HFFc6 (cell line): Measurements from ENCODE around the gene ITGA11. TPM values are rescaled to one million over a fixed set of nuclear protein-coding genes. Genes with fewer than 3 reads are reported as not detected.

Experiments
- DNase-seq: peaks from one replicate; pipeline ENCODE4 v3.0.0-alpha.2; 2018
- H3K27ac Mint-ChIP-seq: 2 replicates; pipeline ENCODE4 v1.8.0; 2020; ENCODE audit warnings: mild to moderate bottlenecking, mixed read lengths
- H3K27me3 Mint-ChIP-seq: 2 replicates; pipeline ENCODE4 v1.8.0; 2021; ENCODE audit warnings: mild to moderate bottlenecking, moderate library complexity, mixed read lengths; ENCODE audit not compliant: insufficient read depth
- H3K36me3 Mint-ChIP-seq: 2 replicates; pipeline ENCODE4 v1.8.0; 2021; ENCODE audit warnings: low read depth, mixed read lengths
- H3K4me1 Mint-ChIP-seq: 2 replicates; pipeline ENCODE4 v1.8.0; 2020; ENCODE audit warnings: low read depth, mixed read lengths
- H3K4me3 Mint-ChIP-seq: 2 replicates; pipeline ENCODE4 v1.8.0; 2020; ENCODE audit warnings: mild to moderate bottlenecking, moderate library complexity, mixed read lengths
- H3K9me3 Mint-ChIP-seq: 2 replicates; pipeline ENCODE4 v1.8.0; 2020; ENCODE audit warnings: mild to moderate bottlenecking, mixed read lengths
- CTCF ChIP-seq: fragments of 200-600 bp; sonication (generic); IDR thresholded peaks from 2 replicates; pipeline ENCODE4 v1.5.0; 2021; ENCODE audit warnings: antibody characterized with exemption, mild to moderate bottlenecking
- total RNA-seq, 6 experiments: library from RNA; stranded (reverse); fragmentation: NEBNext Ultra II Directional; extraction: Animal tissue kit (Norgen Biotek cat#: 25700); gene quantifications; 2 replicates in 1 of 6; 3 replicates in 5 of 6; pipeline ENCODE4 v1.2.3, GENCODE V29; 2021

ITGA11 gene
- total RNA-seq, 6 experiments from 2014 or later: 1.2 to 2.1 (median 1.4) TPM

- Mint-ChIP-seq H3K4me1 (peaks cover 76% of the 10 kb centered on the region), H3K9me3 (no peaks in the 10 kb centered on the region), H3K27me3 (no peaks in the 10 kb centered on the region; the same call in 1 of the 2 replicates), H3K27ac (peak overlapping the region; percentile 97), H3K36me3 (peaks cover 22% of the 10 kb centered on the region), H3K4me3 (peak overlapping the region; percentile 96)
- DNase-seq: no peak
- no peak for TF ChIP-seq CTCF
Measured at GRCh38 chr15:68276668-68277067, 155.3 kb downstream of the ITGA11 start.

- Mint-ChIP-seq H3K9me3 (no peaks in the 10 kb centered on the region), H3K27me3 (no peaks in the 10 kb centered on the region; the same call in 1 of the 2 replicates), H3K4me1 (peaks cover 72% of the 10 kb centered on the region), H3K36me3 (peaks cover 19% of the 10 kb centered on the region), H3K4me3 (no peak overlapping the region), H3K27ac (no peak overlapping the region)
- TF ChIP-seq CTCF: no peak
- DNase-seq: no peak
Measured at GRCh38 chr15:68275165-68275746, 156.7 kb downstream of the ITGA11 start.

GRCh38 chr15:68274201-68274848 is 157.6 kb downstream of the ITGA11 start:
- H3K4me1 Mint-ChIP-seq: peaks cover 63% of the 10 kb centered on the region
- no peak overlapping the region for H3K4me3 Mint-ChIP-seq
- no peaks in the 10 kb centered on the region for H3K9me3 Mint-ChIP-seq
- no peaks in the 10 kb centered on the region; the same call in 1 of the 2 replicates for H3K27me3 Mint-ChIP-seq
- H3K27ac Mint-ChIP-seq: no peak overlapping the region
- peaks cover 9% of the 10 kb centered on the region for H3K36me3 Mint-ChIP-seq
- DNase-seq: no peak
- TF ChIP-seq CTCF: no peak

- Mint-ChIP-seq H3K27ac (peak overlapping the region; percentile 94), H3K27me3 (peaks cover 3% of the 10 kb centered on the region; the same call in 1 of the 2 replicates), H3K9me3 (no peaks in the 10 kb centered on the region), H3K4me3 (peak overlapping the region; percentile 80), H3K36me3 (no peaks in the 10 kb centered on the region), H3K4me1 (peaks cover 59% of the 10 kb centered on the region)
- no peak for TF ChIP-seq CTCF
- DNase-seq: peak; percentile 92
Measured at GRCh38 chr15:68272721-68273271, 159.2 kb downstream of the ITGA11 start.

GRCh38 chr15:68271854-68272471 is 160.0 kb downstream of the ITGA11 start:
- peak overlapping the region; percentile 80 for H3K4me3 Mint-ChIP-seq
- no peak for TF ChIP-seq CTCF
- no peaks in the 10 kb centered on the region for H3K9me3 Mint-ChIP-seq
- peaks cover 53% of the 10 kb centered on the region for H3K4me1 Mint-ChIP-seq
- peak overlapping the region; percentile 94 for H3K27ac Mint-ChIP-seq
- H3K36me3 Mint-ChIP-seq: no peaks in the 10 kb centered on the region
- peak; percentile 83 for DNase-seq
- peaks cover 5% of the 10 kb centered on the region; the same call in 1 of the 2 replicates for H3K27me3 Mint-ChIP-seq
